ENCODE measurements around the gene RGS12.

- TF ChIP-seq CTCF (IDR thresholded peaks at IDR 0.05) (no peak), EP300 (IDR thresholded peaks at IDR 0.05) (no peak), POLR2AphosphoS5 (IDR thresholded peaks at IDR 0.05) (peak; percentile 95 to 97 (median 96))
Measured at GRCh38 chr4:3292571-3293400, at the start of gene RGS12.

Measured in sigmoid colon (tissue), 4 donors.